K562 (cell line): ENCODE results near the gene GLUD1. TPM values are rescaled to one million over a fixed set of nuclear protein-coding genes. Genes with fewer than 3 reads are reported as not detected.

Experiments used
- AFF4 ChIP-seq: sonication (generic); formaldehyde crosslinking; IDR thresholded peaks from 2 replicates; pipeline ENCODE4 v1.8.0; 2023; ENCODE audit warnings: mild to moderate bottlenecking, missing genetic modification reagents
- CEBPB ChIP-seq: fragments of 450-650 bp; IDR thresholded peaks from 2 replicates; pipeline ENCODE4 v1.6.1; 2016; ENCODE audit warnings: missing genetic modification characterization, missing compliant biosample characterization
- DPF2 ChIP-seq: fragments of 450-650 bp; IDR thresholded peaks from 2 replicates; pipeline ENCODE4 v1.6.1; 2016
- ETS1 ChIP-seq: conservative IDR thresholded peaks from 2 replicates; pipeline ENCODE4 v1.6.1; 2011; ENCODE audit warnings: low read depth, mild to moderate bottlenecking, low read length; ENCODE audit not compliant: control insufficient read depth
- MITF ChIP-seq: IDR thresholded peaks from 2 replicates; pipeline ENCODE4 v1.6.1; 2014; ENCODE audit warnings: antibody characterized with exemption
- MLX ChIP-seq, 2 experiments: fragments of 450-650 bp in 1 of 2; sonication (generic) in 1 of 2; formaldehyde crosslinking; conservative IDR thresholded peaks; 2 replicates each; pipeline versions ENCODE4 v1.4.0 to v1.8.1; 2020 to 2022; ENCODE audit warnings: mild to moderate bottlenecking in 1 of 2, missing genetic modification reagents in 1 of 2
- PCBP1 ChIP-seq: fragments of 200-400 bp; formaldehyde crosslinking; IDR thresholded peaks from 2 replicates; pipeline ENCODE4 v1.6.1; 2018; ENCODE audit warnings: mild to moderate bottlenecking, low read depth, low read length; ENCODE audit not compliant: poor library complexity, severe bottlenecking
- RCOR1 ChIP-seq, 2 experiments: IDR thresholded peaks; 2 replicates each; pipeline ENCODE4 v1.6.1; 2012; ENCODE audit warnings: low read depth in 2 of 2, low read length in 2 of 2, borderline replicate concordance in 1 of 2, improper control_type of control experiment in 1 of 2
- XRCC4 ChIP-seq: IDR thresholded peaks from one replicate; pipeline ENCODE4 v1.6.1; 2011; ENCODE audit not compliant: insufficient read depth, insufficient read length; ENCODE audit errors: extremely low read depth
- ZNF512 ChIP-seq: IDR thresholded peaks from 2 replicates; pipeline ENCODE4 v1.6.1; 2016; ENCODE audit warnings: missing genetic modification characterization, missing compliant biosample characterization
- ZNF609 ChIP-seq: sonication (generic); formaldehyde crosslinking; IDR thresholded peaks from 2 replicates; pipeline ENCODE4 v1.8.1; 2023; ENCODE audit warnings: missing genetic modification reagents, mild to moderate bottlenecking, borderline replicate concordance
- ZSCAN32 ChIP-seq: fragments of 450-650 bp; formaldehyde crosslinking; IDR thresholded peaks from 2 replicates; pipeline ENCODE4 v1.4.0; 2020; ENCODE audit warnings: mild to moderate bottlenecking, moderate library complexity
- polyA plus RNA-seq, 8 experiments: library from polyadenylated mRNA; depleted of rRNA in 4 of 8; stranded (reverse) in 5 of 8; unstranded in 3 of 8; fragments of >200 nt; fragmentation: Nextera tagmentation in 2 of 8; fragmentation: Illumina TruSeq in 1 of 8; extraction: Ambion mirVana in 2 of 8; extraction: Trizol in 1 of 8; gene quantifications; 2 replicates each; pipeline versions ENCODE4 v1.2.1 to v1.2.3, GENCODE V29; 2011 to 2014; ENCODE audit warnings: inconsistent platforms in 1 of 8, missing spikeins in 1 of 8
- total RNA-seq, 7 experiments: library from RNA; depleted of rRNA in 6 of 7; stranded (reverse); fragments of >200 nt in 6 of 7; fragmentation: Illumina TruSeq in 2 of 7; extraction: Trizol in 2 of 7; gene quantifications; 2 replicates each; pipeline versions ENCODE4 v1.2.1 to v1.2.3, GENCODE V29; 2011 to 2021; ENCODE audit warnings: low replicate concordance in 1 of 7

GLUD1 gene
- total and polyA plus RNA-seq, 9 of the 15 experiments (the other 6 are each of a cell fraction or from before 2014, with no cell fraction given): 21.9 to 92.0 (median 76.3) TPM

GRCh38 chr10:87093632-87094372 is 841 bp downstream of the GLUD1 start (continued):
- TF ChIP-seq PCBP1 (no peak), ZNF512 (no peak), AFF4 (CRISPR knock-in tag) (no peak), RCOR1 (IDR thresholded peaks at IDR 0.05; ENCODE audit: borderline replicate concordance in 1 of 2, low read depth in 2 of 2, low read length in 2 of 2) (0 out of 4 replicates have a peak, but pooled peaks of 1 of the 2 experiments have one; percentile 47), MLX (CRISPR knock-in tag; conservative IDR thresholded peaks at IDR 0.05) (no peak), MITF (no peak), XRCC4 (no peak), ZSCAN32 (CRISPR knock-in tag) (no peak), CEBPB (tag) (no peak), ETS1 (no peak), DPF2 (no peak), ZNF609 (CRISPR knock-in tag) (no peak)
